ENCODE results near the gene ZG16B.

The ZG16B gene, protein sequence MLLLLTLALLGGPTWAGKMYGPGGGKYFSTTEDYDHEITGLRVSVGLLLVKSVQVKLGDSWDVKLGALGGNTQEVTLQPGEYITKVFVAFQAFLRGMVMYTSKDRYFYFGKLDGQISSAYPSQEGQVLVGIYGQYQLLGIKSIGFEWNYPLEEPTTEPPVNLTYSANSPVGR

DNA sequence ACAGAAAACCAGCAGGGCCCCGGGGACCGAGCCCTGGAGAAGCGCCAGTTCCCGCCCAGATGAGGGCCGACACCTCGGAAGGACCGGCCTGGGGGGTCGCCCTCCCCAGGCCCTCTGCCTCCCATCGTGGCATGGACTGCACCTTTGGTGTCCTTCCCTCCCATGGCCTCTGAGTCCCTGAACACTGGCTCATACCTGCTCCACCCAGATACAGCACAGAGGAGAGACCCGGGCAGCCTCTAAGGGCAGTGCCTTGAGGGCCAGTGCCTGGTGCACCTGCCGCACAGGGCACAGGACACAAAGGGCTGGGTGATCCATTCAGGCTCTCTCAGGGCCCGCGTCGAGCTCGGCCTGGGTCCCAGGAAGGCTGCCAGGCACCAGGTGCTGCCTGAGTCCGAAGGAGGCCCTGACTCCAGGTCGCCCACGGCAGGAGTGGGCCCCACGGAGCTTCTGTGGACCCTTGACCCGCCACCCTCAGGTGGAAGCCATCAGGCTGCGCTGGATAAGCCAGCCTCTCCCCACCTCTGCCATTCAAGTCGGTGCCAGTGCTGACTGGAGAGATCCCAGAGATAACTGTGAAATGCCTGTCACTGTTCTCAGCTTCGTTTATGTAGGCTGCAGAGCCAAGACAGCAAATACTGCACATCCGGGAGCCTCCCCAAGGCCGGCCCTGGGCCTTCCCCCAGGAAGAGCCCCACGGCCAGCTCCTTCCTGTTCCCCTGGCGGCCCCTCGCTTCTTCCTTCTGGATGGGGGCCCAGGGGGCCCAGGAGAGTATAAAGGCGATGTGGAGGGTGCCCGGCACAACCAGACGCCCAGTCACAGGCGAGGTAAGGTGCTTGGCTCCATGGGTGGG, at the start of gene ZG16B:
Gene ZG16B (plus strand): TSS at position 803 of the 854 bp plus-strand sequence. CDS start 139 bp downstream, outside the sequence.
- no peaks in the 10 kb centered on the region for H3K36me3 ChIP-seq (ENCODE audit: insufficient read depth, insufficient read length, low read length)
- H3K9me3 ChIP-seq (ENCODE audit: insufficient read depth, low read length): no peaks in the 10 kb centered on the region
- no peak for DNase-seq (ENCODE audit: low read depth, low spot score)
- no peak within 1 kb of the TSS for H3K4me3 ChIP-seq (ENCODE audit: insufficient read length, low read depth)
- H3K27me3 ChIP-seq (ENCODE audit: insufficient read depth, insufficient read length): no peaks in the 10 kb centered on the region
- no peak for TF ChIP-seq ZNF274 (IDR thresholded peaks at IDR 0.05; ENCODE audit: low read depth, low read length)
- no peak for TF ChIP-seq SUZ12 (IDR thresholded peaks at IDR 0.05; ENCODE audit: extremely low read depth, insufficient read depth, insufficient read length)
- TF ChIP-seq YY1 (IDR thresholded peaks at IDR 0.05; ENCODE audit: insufficient read depth, insufficient read length): no peak
- peaks cover 11% of the 10 kb centered on the region for H3K4me1 ChIP-seq (ENCODE audit: insufficient read depth, insufficient read length)
- H3K9ac ChIP-seq (ENCODE audit: insufficient read length, low read depth): no peak within 1 kb of the TSS

DNA sequence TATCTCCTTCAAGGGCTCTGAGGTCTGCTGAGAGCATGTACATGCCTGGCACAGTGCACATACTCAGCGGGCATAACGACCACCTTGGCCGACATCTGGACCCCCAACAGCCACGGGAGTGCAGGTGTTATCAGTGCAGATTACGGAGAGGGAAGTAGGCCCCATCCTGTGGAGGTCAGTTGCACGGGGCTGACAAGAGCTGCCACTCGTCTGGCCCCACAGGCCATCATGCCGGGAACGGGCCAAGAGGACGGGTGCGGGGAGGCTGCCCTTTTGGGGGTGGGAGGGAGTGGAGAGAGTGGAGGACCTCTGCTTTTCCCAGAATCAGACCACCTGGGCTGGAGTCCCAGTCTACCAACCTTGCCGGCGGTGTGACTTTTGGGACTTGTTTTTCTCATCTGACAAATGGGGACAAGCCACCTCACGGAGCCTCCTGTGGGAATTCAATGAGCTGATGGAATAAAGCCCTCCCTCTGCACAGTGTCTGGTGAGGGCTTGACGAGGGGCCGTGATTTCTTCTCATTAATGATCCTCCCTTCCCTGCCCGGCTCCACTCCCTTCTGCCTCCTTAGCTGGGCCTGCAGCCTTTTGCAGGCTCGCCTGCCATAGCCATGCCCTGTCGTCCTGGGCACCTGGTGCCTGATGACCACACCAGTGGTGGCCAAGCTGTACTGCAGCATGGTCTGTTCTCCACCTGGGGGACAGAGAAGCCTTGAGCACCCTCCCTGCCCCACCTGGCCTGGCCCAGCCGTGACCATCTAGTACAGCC, 47.3 kb upstream of the ZG16B start:
- no peaks in the 10 kb centered on the region for H3K27me3 ChIP-seq (ENCODE audit: insufficient read depth, insufficient read length)
- H3K4me3 ChIP-seq (ENCODE audit: insufficient read length, low read depth): no peak overlapping the region
- H3K4me1 ChIP-seq (ENCODE audit: insufficient read depth, insufficient read length): peaks cover 35% of the 10 kb centered on the region
- TF ChIP-seq ZNF274 (IDR thresholded peaks at IDR 0.05; ENCODE audit: low read depth, low read length): no peak
- TF ChIP-seq YY1 (IDR thresholded peaks at IDR 0.05; ENCODE audit: insufficient read depth, insufficient read length): no peak
- no peak for TF ChIP-seq SUZ12 (IDR thresholded peaks at IDR 0.05; ENCODE audit: extremely low read depth, insufficient read depth, insufficient read length)
- no peaks in the 10 kb centered on the region for H3K9me3 ChIP-seq (ENCODE audit: insufficient read depth, low read length)
- no peak overlapping the region for H3K9ac ChIP-seq (ENCODE audit: insufficient read length, low read depth)
- DNase-seq (ENCODE audit: low read depth, low spot score): no peak
- no peaks in the 10 kb centered on the region for H3K36me3 ChIP-seq (ENCODE audit: insufficient read depth, insufficient read length, low read length)

DNA sequence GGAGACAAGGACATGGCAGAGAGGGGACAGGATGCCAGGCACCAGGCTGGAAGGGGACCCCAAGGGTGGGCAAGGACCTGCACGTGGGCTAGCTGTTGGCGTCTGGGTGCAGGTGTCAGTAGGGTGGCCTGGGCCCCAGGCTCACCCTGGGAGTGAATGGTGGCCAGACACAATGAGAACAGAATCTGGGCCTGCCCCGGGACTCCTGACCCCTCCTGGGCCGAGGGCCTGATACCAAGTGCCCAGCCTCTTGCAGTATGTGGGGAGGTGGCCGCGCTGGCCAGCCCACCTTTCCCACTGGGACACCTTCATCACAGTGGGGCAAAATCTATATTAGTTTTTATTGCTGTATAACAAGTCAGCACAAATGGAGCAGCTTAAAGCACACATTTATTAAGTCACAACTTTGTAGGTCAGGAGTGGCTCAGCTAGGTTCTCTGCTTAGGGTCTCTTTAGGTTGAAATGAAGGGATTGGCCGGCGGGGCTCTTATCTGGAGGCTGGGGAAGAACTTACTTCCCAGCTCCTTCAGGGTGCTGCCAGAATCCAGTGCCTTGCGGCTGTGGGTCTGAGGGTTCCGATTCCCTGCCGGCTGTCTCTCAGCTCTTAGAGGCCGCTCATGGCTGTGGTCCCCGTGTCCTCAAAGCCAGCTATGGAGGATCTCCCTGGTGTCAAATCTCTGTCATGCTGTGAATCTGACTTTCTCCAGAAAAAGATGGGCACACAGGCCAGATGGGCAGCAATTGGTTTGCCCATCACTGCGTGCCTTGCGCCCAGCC, 46.3 kb upstream of the ZG16B start:
- H3K9me3 ChIP-seq (ENCODE audit: insufficient read depth, low read length): no peaks in the 10 kb centered on the region
- TF ChIP-seq YY1 (IDR thresholded peaks at IDR 0.05; ENCODE audit: insufficient read depth, insufficient read length): no peak
- no peak for TF ChIP-seq SUZ12 (IDR thresholded peaks at IDR 0.05; ENCODE audit: extremely low read depth, insufficient read depth, insufficient read length)
- no peak for TF ChIP-seq ZNF274 (IDR thresholded peaks at IDR 0.05; ENCODE audit: low read depth, low read length)
- peaks cover 32% of the 10 kb centered on the region for H3K4me1 ChIP-seq (ENCODE audit: insufficient read depth, insufficient read length)
- no peaks in the 10 kb centered on the region for H3K27me3 ChIP-seq (ENCODE audit: insufficient read depth, insufficient read length)
- no peak overlapping the region for H3K4me3 ChIP-seq (ENCODE audit: insufficient read length, low read depth)
- no peak for DNase-seq (ENCODE audit: low read depth, low spot score)
- H3K36me3 ChIP-seq (ENCODE audit: insufficient read depth, insufficient read length, low read length): no peaks in the 10 kb centered on the region
- H3K9ac ChIP-seq (ENCODE audit: insufficient read length, low read depth): no peak overlapping the region

DNA sequence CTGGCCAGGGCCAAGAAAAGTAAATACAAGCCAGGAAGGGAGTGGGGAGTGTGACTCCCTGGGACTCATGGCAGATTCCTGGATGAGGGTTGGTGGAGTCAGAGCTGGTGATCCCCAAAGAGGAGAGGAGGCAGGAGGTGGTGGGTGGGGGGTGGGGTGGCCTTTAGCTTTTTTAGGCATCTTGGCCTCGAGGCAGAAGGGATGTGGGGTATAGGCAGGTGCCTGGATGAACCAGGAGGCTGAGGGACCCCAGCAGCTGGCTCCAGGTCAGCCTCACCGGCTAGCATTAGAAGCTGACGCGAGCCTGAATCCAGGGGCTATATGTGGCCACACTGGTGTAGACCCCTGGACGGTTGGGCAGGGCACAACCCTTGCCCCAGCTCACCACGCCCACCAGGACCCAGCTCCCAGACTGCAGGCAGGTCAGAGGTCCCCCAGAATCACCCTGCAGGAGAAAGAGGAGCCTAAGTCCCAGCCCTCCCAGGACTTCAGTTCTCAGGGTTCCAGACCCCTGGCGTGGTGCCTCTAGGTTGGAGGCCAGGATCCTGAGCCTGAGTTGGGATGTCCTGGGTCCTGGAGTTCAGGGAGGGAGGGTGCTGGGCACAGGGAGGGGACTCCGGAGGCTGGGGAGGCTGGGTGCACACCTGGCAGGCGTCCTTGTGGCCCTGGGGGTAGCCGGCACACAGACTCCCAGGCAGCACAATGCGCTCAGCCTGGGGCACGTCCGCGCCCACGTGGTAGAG, 45.6 kb upstream of the ZG16B start:
- Histone ChIP-seq H3K27me3 (ENCODE audit: insufficient read depth, insufficient read length) (no peaks in the 10 kb centered on the region), H3K36me3 (ENCODE audit: insufficient read depth, insufficient read length, low read length) (no peaks in the 10 kb centered on the region), H3K9ac (ENCODE audit: insufficient read length, low read depth) (no peak overlapping the region), H3K4me1 (ENCODE audit: insufficient read depth, insufficient read length) (peaks cover 25% of the 10 kb centered on the region), H3K4me3 (ENCODE audit: insufficient read length, low read depth) (no peak overlapping the region), H3K9me3 (ENCODE audit: insufficient read depth, low read length) (no peaks in the 10 kb centered on the region)
- no peak for DNase-seq (ENCODE audit: low read depth, low spot score)
- no peak for TF ChIP-seq SUZ12 (IDR thresholded peaks at IDR 0.05; ENCODE audit: extremely low read depth, insufficient read depth, insufficient read length)
- TF ChIP-seq YY1 (IDR thresholded peaks at IDR 0.05; ENCODE audit: insufficient read depth, insufficient read length): no peak
- no peak for TF ChIP-seq ZNF274 (IDR thresholded peaks at IDR 0.05; ENCODE audit: low read depth, low read length)

DNA sequence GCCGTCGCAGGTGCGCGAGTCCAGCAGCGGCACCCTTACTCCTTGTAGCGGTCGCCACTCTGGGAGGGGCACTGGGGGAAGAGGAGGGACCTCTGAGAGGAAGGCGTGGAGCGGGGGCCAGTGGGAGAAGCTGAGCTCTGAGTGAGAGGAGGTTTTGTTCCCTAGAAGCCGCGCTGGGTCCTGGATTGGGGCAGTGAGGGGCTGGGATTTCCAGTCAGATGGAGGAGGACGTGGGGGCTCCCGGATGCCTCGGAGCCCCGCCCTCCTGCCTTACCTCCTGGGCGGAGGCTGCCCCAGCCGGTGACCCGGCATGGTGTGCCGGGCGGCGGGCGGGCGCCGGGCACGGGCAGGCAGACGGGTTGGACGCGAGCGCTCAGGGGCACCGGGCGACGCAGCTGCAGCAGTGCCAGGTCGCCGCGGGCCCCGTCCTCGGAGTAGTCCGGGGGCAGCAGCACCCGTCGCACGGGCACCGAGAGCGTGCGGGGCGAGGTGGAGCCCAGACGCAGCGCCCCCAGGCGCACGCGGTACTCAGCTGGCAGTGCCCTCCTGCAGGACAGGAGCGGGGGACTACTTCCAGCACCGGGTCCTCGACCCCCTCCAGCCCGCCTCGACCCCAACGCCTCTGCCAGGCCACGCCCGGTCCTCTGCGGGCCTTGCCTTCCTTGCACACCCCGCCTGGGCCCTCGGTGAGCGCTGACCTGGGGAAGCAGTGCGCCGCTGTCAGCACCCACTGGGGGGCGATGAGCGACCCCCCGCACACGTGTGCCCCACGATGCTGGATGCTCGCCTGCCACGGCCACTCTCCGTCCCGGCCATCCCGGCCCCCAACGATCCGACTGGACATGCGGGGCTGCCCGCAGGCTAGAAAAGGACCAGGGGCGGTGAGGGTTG, 44.8 kb upstream of the ZG16B start:
- DNase-seq (ENCODE audit: low read depth, low spot score): no peak
- H3K9ac ChIP-seq (ENCODE audit: insufficient read length, low read depth): no peak overlapping the region

More for the DNA sequence above, 44.8 kb upstream of the ZG16B start:
- Histone ChIP-seq H3K4me3 (ENCODE audit: insufficient read length, low read depth) (no peak overlapping the region), H3K9me3 (ENCODE audit: insufficient read depth, low read length) (no peaks in the 10 kb centered on the region), H3K36me3 (ENCODE audit: insufficient read depth, insufficient read length, low read length) (no peaks in the 10 kb centered on the region), H3K27me3 (ENCODE audit: insufficient read depth, insufficient read length) (no peaks in the 10 kb centered on the region), H3K4me1 (ENCODE audit: insufficient read depth, insufficient read length) (peaks cover 24% of the 10 kb centered on the region)
- TF ChIP-seq SUZ12 (IDR thresholded peaks at IDR 0.05; ENCODE audit: extremely low read depth, insufficient read depth, insufficient read length): no peak
- TF ChIP-seq YY1 (IDR thresholded peaks at IDR 0.05; ENCODE audit: insufficient read depth, insufficient read length): no peak
- TF ChIP-seq ZNF274 (IDR thresholded peaks at IDR 0.05; ENCODE audit: low read depth, low read length): no peak
